HEK293 (cell line): ENCODE measurements around the gene DSC2.

ENCODE experiments used
- CTCF ChIA-PET: fragments of 350-600 bp; formaldehyde crosslinking; extraction: SDS; loops from one replicate; lab custom pipeline; 2021; ENCODE audit warnings: antibody characterized with exemption; lab: Yijun Ruan, JAX
- POLR2A ChIA-PET: fragments of 300-600 bp; formaldehyde crosslinking; extraction: SDS; loops from one replicate; lab custom pipeline; 2020; ENCODE audit warnings: antibody characterized with exemption, inconsistent platforms; lab: Yijun Ruan, JAX
- H3K27ac ChIP-seq: fragments of 200-500 bp; sonication (Bioruptor generic); 2 replicates; pipeline ENCODE4 v1.5.1; 2014; ENCODE audit warnings: low read depth, low read length, control low read depth, inconsistent platforms; ENCODE audit errors: extremely low read depth
- H3K36me3 ChIP-seq, 2 experiments: fragments of 200-500 bp in 1 of 2; sonication (Bioruptor generic) in 1 of 2; 1 replicate in 1 of 2; 2 replicates in 1 of 2; pipeline ENCODE4 v1.5.1; 2014 to 2017; ENCODE audit warnings: inconsistent platforms in 2 of 2, low read length in 2 of 2; ENCODE audit not compliant: control insufficient read depth in 2 of 2, insufficient read depth in 1 of 2
- H3K4me1 ChIP-seq: fragments of 200-500 bp; sonication (Bioruptor generic); 2 replicates; pipeline ENCODE4 v1.5.1; 2014; ENCODE audit warnings: mild to moderate bottlenecking, low read length, inconsistent platforms; ENCODE audit not compliant: control insufficient read depth, insufficient read depth
- H3K4me3 ChIP-seq: 2 replicates; pipeline ENCODE4 v1.5.1; 2011; ENCODE audit warnings: low read depth, mild to moderate bottlenecking, control low read depth, low read length, moderate library complexity
- H3K9me3 ChIP-seq: fragments of 200-500 bp; sonication (Bioruptor generic); 2 replicates; pipeline ENCODE4 v1.5.1; 2014; ENCODE audit warnings: low read depth, low read length, inconsistent platforms; ENCODE audit not compliant: control insufficient read depth, insufficient read depth
- MEIS1 ChIP-seq: sonication (generic); formaldehyde crosslinking; IDR thresholded peaks from 2 replicates; pipeline ENCODE4 v1.8.1; 2022; ENCODE audit warnings: missing genetic modification reagents, mild to moderate bottlenecking, borderline replicate concordance
- MZF1 ChIP-seq: fragments of 450-650 bp; formaldehyde crosslinking; IDR thresholded peaks from 2 replicates; pipeline ENCODE4 v1.5.1; 2017; ENCODE audit warnings: missing biosample characterization, missing genetic modification characterization, borderline replicate concordance
- YY2 ChIP-seq: fragments of 450-650 bp; formaldehyde crosslinking; IDR thresholded peaks from 2 replicates; pipeline ENCODE4 v1.5.1; 2016; ENCODE audit warnings: missing biosample characterization, missing genetic modification characterization
- ZBTB17 ChIP-seq: fragments of 450-650 bp; formaldehyde crosslinking; IDR thresholded peaks from 2 replicates; pipeline ENCODE4 v1.5.1; 2016; ENCODE audit warnings: missing biosample characterization, missing genetic modification characterization
- ZBTB48 ChIP-seq: fragments of 450-650 bp; formaldehyde crosslinking; IDR thresholded peaks from 2 replicates; pipeline ENCODE4 v1.5.1; 2016; ENCODE audit warnings: missing biosample characterization, missing genetic modification characterization
- ZNF10 ChIP-seq: fragments of 450-650 bp; formaldehyde crosslinking; IDR thresholded peaks from 2 replicates; pipeline ENCODE4 v1.5.1; 2017; ENCODE audit warnings: missing biosample characterization, missing genetic modification characterization
- ZNF16 ChIP-seq: fragments of 450-650 bp; formaldehyde crosslinking; IDR thresholded peaks from 2 replicates; pipeline ENCODE4 v1.5.1; 2016; ENCODE audit warnings: low read depth, missing biosample characterization, missing genetic modification characterization
- ZNF221 ChIP-seq: fragments of 450-650 bp; formaldehyde crosslinking; IDR thresholded peaks from 2 replicates; pipeline ENCODE4 v1.5.1; 2017; ENCODE audit warnings: missing biosample characterization, missing genetic modification characterization, borderline replicate concordance
- ZNF391 ChIP-seq: fragments of 450-650 bp; formaldehyde crosslinking; IDR thresholded peaks from 2 replicates; pipeline ENCODE4 v1.5.1; 2016; ENCODE audit warnings: low read depth, missing biosample characterization, missing genetic modification characterization, borderline replicate concordance
- ZNF600 ChIP-seq: fragments of 450-650 bp; formaldehyde crosslinking; IDR thresholded peaks from 2 replicates; pipeline ENCODE4 v1.5.1; 2016; ENCODE audit warnings: missing biosample characterization, missing genetic modification characterization
- ZNF629 ChIP-seq: fragments of 450-650 bp; formaldehyde crosslinking; IDR thresholded peaks from 2 replicates; pipeline ENCODE4 v1.5.1; 2017; ENCODE audit warnings: missing biosample characterization, missing genetic modification characterization
- ZNF670 ChIP-seq: fragments of 450-650 bp; formaldehyde crosslinking; IDR thresholded peaks from 2 replicates; pipeline ENCODE4 v1.5.1; 2016; ENCODE audit warnings: missing biosample characterization, missing genetic modification characterization, low read depth
- ZNF785 ChIP-seq: fragments of 450-650 bp; formaldehyde crosslinking; IDR thresholded peaks from 2 replicates; pipeline ENCODE4 v1.5.1; 2016; ENCODE audit warnings: missing biosample characterization, missing genetic modification characterization
- ZNF837 ChIP-seq: fragments of 450-650 bp; formaldehyde crosslinking; IDR thresholded peaks from 2 replicates; pipeline ENCODE4 v1.5.1; 2016; ENCODE audit warnings: missing biosample characterization, missing genetic modification characterization
- ZNF843 ChIP-seq: fragments of 450-650 bp; formaldehyde crosslinking; IDR thresholded peaks from 2 replicates; pipeline ENCODE4 v1.5.1; 2016; ENCODE audit warnings: missing biosample characterization, missing genetic modification characterization
- ZSCAN30 ChIP-seq: fragments of 450-650 bp; IDR thresholded peaks from 2 replicates; pipeline ENCODE4 v1.5.1; 2018; ENCODE audit warnings: missing biosample characterization, mild to moderate bottlenecking, missing genetic modification characterization, moderate library complexity
- TF ChIP-seq, protein P1 (sequence below): fragments of 450-650 bp; formaldehyde crosslinking; IDR thresholded peaks from 2 replicates; pipeline ENCODE4 v1.5.1; 2016; ENCODE audit warnings: missing biosample characterization, missing genetic modification characterization
- TF ChIP-seq, protein P2 (sequence below): fragments of 450-650 bp; formaldehyde crosslinking; IDR thresholded peaks from 2 replicates; pipeline ENCODE4 v1.5.1; 2017; ENCODE audit warnings: missing biosample characterization, missing genetic modification characterization
- TF ChIP-seq, protein P3 (sequence below): fragments of 450-650 bp; formaldehyde crosslinking; IDR thresholded peaks from 2 replicates; pipeline ENCODE4 v1.5.1; 2016; ENCODE audit warnings: missing biosample characterization, missing genetic modification characterization
- TF ChIP-seq, protein P4 (sequence below): fragments of 450-650 bp; formaldehyde crosslinking; IDR thresholded peaks from 2 replicates; pipeline ENCODE4; 2016; ENCODE audit warnings: missing biosample characterization, missing genetic modification characterization
- TF ChIP-seq, protein P5 (sequence below): fragments of 450-650 bp; formaldehyde crosslinking; IDR thresholded peaks from 2 replicates; pipeline ENCODE4 v1.5.1; 2016; ENCODE audit warnings: missing biosample characterization, missing genetic modification characterization
- TF ChIP-seq, protein P6 (sequence below): fragments of 450-650 bp; formaldehyde crosslinking; IDR thresholded peaks from 2 replicates; pipeline ENCODE4 v1.5.1; 2016; ENCODE audit warnings: missing biosample characterization, missing genetic modification characterization
- TF ChIP-seq, protein P7 (sequence below): fragments of 450-650 bp; formaldehyde crosslinking; IDR thresholded peaks from 2 replicates; pipeline ENCODE4 v1.5.0; 2017; ENCODE audit warnings: missing biosample characterization, missing genetic modification characterization, borderline replicate concordance

Gene DSC2

DNA sequence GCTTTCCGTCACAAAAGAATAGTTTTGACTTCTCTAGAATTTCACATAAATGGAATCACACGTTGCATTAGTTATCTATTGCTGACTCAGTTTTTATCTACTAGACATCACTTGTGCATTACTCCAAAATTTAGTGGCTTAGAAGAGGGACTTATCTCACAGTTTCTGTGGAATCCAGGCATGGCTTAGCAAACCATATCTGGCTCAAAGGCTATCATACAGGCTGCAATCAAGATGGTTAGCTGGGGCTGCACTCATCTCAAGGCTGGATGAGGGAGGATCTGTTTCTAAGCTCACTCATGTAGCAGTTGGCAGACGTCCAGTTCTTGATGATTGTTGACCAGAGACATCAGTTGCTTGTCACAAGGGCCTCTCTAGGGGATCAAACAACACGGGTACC is 53.0 kb downstream of the DSC2 start (continued):
- TF ChIP-seq, protein P1, sequence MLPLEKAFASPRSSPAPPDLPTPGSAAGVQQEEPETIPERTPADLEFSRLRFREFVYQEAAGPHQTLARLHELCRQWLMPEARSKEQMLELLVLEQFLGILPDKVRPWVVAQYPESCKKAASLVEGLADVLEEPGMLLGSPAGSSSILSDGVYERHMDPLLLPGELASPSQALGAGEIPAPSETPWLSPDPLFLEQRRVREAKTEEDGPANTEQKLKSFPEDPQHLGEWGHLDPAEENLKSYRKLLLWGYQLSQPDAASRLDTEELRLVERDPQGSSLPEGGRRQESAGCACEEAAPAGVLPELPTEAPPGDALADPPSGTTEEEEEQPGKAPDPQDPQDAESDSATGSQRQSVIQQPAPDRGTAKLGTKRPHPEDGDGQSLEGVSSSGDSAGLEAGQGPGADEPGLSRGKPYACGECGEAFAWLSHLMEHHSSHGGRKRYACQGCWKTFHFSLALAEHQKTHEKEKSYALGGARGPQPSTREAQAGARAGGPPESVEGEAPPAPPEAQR (tag by site-specific recombination) = no peak
- TF ChIP-seq ZNF785 (no peak), ZBTB17 (tag by site-specific recombination) (0 out of 2 replicates have a peak, but pooled peaks have one; percentile 18), ZNF600 (tag by site-specific recombination) (no peak), ZSCAN30 (no peak), ZNF16 (tag by site-specific recombination) (no peak)
- TF ChIP-seq, protein P2, sequence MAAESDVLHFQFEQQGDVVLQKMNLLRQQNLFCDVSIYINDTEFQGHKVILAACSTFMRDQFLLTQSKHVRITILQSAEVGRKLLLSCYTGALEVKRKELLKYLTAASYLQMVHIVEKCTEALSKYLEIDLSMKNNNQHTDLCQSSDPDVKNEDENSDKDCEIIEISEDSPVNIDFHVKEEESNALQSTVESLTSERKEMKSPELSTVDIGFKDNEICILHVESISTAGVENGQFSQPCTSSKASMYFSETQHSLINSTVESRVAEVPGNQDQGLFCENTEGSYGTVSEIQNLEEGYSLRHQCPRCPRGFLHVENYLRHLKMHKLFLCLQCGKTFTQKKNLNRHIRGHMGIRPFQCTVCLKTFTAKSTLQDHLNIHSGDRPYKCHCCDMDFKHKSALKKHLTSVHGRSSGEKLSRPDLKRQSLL (tag by site-specific recombination) = no peak

DNA sequence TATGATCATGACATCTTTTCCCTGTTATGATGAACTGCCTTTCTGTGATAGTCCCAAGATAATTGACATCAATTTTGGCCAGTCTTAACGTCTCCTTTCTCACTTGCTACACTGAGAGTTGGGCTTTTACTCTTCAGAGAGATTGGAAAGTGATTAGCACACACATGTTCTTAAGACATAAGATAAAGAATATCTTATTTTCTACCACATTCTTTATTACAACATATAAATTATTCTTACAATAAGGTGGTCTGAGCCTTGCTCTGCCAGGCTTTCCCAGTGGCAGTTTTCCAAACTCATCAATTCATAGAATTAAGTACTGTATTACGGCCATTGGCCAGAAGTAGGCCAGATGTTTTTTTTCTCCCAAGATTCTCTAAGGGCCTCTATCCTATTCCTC is 54.0 kb downstream of the DSC2 start:
- H3K4me3 ChIP-seq = no peak overlapping the region
- no peaks in the 10 kb centered on the region for H3K4me1 ChIP-seq
- H3K36me3 ChIP-seq = no peaks in the 10 kb centered on the region
- ChIA-PET POLR2A (no interaction called here), CTCF (no interaction called here)
- H3K27ac ChIP-seq = no peak overlapping the region
- H3K9me3 ChIP-seq = no peaks in the 10 kb centered on the region
- TF ChIP-seq ZNF837 = no peak
- TF ChIP-seq ZNF670 = no peak
- TF ChIP-seq, protein P3, sequence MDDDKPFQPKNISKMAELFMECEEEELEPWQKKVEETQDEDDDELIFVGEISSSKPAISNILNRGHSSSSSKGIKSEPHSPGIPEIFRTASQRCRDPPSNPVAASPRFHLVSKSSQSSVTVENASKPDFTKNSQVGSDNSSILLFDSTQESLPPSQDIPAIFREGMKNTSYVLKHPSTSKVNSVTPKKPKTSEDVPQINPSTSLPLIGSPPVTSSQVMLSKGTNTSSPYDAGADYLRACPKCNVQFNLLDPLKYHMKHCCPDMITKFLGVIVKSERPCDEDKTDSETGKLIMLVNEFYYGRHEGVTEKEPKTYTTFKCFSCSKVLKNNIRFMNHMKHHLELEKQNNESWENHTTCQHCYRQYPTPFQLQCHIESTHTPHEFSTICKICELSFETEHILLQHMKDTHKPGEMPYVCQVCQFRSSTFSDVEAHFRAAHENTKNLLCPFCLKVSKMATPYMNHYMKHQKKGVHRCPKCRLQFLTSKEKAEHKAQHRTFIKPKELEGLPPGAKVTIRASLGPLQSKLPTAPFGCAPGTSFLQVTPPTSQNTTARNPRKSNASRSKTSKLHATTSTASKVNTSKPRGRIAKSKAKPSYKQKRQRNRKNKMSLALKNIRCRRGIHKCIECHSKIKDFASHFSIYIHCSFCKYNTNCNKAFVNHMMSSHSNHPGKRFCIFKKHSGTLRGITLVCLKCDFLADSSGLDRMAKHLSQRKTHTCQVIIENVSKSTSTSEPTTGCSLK = no peak
- TF ChIP-seq, protein P4, sequence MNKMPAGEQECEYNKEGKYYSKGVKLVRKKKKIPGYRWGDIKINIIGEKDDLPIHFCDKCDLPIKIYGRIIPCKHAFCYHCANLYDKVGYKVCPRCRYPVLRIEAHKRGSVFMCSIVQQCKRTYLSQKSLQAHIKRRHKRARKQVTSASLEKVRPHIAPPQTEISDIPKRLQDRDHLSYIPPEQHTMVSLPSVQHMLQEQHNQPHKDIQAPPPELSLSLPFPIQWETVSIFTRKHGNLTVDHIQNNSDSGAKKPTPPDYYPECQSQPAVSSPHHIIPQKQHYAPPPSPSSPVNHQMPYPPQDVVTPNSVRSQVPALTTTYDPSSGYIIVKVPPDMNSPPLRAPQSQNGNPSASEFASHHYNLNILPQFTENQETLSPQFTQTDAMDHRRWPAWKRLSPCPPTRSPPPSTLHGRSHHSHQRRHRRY (tag by site-specific recombination) = no peak
- TF ChIP-seq MZF1 (tag by site-specific recombination) = no peak
- TF ChIP-seq ZNF629 = no peak
- TF ChIP-seq YY2 (tag by site-specific recombination) = no peak
- TF ChIP-seq, protein P5, sequence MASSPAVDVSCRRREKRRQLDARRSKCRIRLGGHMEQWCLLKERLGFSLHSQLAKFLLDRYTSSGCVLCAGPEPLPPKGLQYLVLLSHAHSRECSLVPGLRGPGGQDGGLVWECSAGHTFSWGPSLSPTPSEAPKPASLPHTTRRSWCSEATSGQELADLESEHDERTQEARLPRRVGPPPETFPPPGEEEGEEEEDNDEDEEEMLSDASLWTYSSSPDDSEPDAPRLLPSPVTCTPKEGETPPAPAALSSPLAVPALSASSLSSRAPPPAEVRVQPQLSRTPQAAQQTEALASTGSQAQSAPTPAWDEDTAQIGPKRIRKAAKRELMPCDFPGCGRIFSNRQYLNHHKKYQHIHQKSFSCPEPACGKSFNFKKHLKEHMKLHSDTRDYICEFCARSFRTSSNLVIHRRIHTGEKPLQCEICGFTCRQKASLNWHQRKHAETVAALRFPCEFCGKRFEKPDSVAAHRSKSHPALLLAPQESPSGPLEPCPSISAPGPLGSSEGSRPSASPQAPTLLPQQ = no peak
- no peak for TF ChIP-seq ZNF221 (tag by site-specific recombination)
- no peak for TF ChIP-seq ZNF391
- TF ChIP-seq, protein P6, sequence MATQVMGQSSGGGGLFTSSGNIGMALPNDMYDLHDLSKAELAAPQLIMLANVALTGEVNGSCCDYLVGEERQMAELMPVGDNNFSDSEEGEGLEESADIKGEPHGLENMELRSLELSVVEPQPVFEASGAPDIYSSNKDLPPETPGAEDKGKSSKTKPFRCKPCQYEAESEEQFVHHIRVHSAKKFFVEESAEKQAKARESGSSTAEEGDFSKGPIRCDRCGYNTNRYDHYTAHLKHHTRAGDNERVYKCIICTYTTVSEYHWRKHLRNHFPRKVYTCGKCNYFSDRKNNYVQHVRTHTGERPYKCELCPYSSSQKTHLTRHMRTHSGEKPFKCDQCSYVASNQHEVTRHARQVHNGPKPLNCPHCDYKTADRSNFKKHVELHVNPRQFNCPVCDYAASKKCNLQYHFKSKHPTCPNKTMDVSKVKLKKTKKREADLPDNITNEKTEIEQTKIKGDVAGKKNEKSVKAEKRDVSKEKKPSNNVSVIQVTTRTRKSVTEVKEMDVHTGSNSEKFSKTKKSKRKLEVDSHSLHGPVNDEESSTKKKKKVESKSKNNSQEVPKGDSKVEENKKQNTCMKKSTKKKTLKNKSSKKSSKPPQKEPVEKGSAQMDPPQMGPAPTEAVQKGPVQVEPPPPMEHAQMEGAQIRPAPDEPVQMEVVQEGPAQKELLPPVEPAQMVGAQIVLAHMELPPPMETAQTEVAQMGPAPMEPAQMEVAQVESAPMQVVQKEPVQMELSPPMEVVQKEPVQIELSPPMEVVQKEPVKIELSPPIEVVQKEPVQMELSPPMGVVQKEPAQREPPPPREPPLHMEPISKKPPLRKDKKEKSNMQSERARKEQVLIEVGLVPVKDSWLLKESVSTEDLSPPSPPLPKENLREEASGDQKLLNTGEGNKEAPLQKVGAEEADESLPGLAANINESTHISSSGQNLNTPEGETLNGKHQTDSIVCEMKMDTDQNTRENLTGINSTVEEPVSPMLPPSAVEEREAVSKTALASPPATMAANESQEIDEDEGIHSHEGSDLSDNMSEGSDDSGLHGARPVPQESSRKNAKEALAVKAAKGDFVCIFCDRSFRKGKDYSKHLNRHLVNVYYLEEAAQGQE (tag by site-specific recombination) = no peak
- TF ChIP-seq ZBTB48 (tag by site-specific recombination) = no peak
- TF ChIP-seq, protein P7, sequence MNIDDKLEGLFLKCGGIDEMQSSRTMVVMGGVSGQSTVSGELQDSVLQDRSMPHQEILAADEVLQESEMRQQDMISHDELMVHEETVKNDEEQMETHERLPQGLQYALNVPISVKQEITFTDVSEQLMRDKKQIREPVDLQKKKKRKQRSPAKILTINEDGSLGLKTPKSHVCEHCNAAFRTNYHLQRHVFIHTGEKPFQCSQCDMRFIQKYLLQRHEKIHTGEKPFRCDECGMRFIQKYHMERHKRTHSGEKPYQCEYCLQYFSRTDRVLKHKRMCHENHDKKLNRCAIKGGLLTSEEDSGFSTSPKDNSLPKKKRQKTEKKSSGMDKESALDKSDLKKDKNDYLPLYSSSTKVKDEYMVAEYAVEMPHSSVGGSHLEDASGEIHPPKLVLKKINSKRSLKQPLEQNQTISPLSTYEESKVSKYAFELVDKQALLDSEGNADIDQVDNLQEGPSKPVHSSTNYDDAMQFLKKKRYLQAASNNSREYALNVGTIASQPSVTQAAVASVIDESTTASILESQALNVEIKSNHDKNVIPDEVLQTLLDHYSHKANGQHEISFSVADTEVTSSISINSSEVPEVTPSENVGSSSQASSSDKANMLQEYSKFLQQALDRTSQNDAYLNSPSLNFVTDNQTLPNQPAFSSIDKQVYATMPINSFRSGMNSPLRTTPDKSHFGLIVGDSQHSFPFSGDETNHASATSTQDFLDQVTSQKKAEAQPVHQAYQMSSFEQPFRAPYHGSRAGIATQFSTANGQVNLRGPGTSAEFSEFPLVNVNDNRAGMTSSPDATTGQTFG (tag by site-specific recombination) = no peak
- TF ChIP-seq ZNF10 (tag by site-specific recombination) = no peak
- no peak for TF ChIP-seq MEIS1 (CRISPR knock-in tag)
- no peak for TF ChIP-seq ZNF843 (tag by site-specific recombination)
